Mesenchymal stem cell (in vitro differentiated cells and primary cell): ENCODE results near the gene AOC2.
A peak's percentile ranks its signal among the peaks of the same experiment; 100 is the strongest.

Experiments
- DNase-seq: peaks from one replicate; pipeline ENCODE4 v3.0.0-alpha.2; 2013
- H2AFZ ChIP-seq: one replicate; pipeline ENCODE4 v1.6.1; 2013; ENCODE audit warnings: low read depth, mild to moderate bottlenecking, control low read depth, inconsistent platforms, low read length, moderate library complexity
- H2AK5ac ChIP-seq: 2 replicates; pipeline ENCODE4 v1.6.1; 2013; ENCODE audit warnings: low read length, moderate library complexity, mild to moderate bottlenecking, inconsistent platforms; ENCODE audit not compliant: severe bottlenecking
- H2BK120ac ChIP-seq: one replicate; pipeline ENCODE4 v1.6.1; 2013; ENCODE audit warnings: low read depth, mild to moderate bottlenecking, inconsistent platforms, low read length, moderate library complexity
- H2BK12ac ChIP-seq, 2 experiments: one replicate each; pipeline ENCODE4 v1.6.1; 2013; ENCODE audit warnings: inconsistent platforms in 2 of 2, low read length in 2 of 2, mild to moderate bottlenecking in 2 of 2, moderate library complexity in 2 of 2, control low read depth in 1 of 2
- H2BK15ac ChIP-seq: one replicate; pipeline ENCODE4 v1.6.1; 2013; ENCODE audit warnings: mild to moderate bottlenecking, low read depth, inconsistent platforms; ENCODE audit not compliant: poor library complexity, severe bottlenecking
- H2BK5ac ChIP-seq: 2 replicates; pipeline ENCODE4 v1.6.1; 2013; ENCODE audit warnings: low read depth, mild to moderate bottlenecking, low read length, control low read depth, inconsistent platforms; ENCODE audit not compliant: poor library complexity, severe bottlenecking
- H3K14ac ChIP-seq, 2 experiments: one replicate each; pipeline ENCODE4 v1.6.1; 2013; ENCODE audit warnings: inconsistent platforms in 2 of 2, low read length in 2 of 2, control low read depth in 1 of 2, mild to moderate bottlenecking in 1 of 2, moderate library complexity in 1 of 2
- H3K18ac ChIP-seq, 2 experiments: one replicate each; pipeline ENCODE4 v1.6.1; 2013; ENCODE audit warnings: inconsistent platforms in 2 of 2, low read length in 2 of 2, control low read depth in 1 of 2, low read depth in 1 of 2, mild to moderate bottlenecking in 1 of 2
- H3K23ac ChIP-seq, 2 experiments: one replicate each; pipeline ENCODE4 v1.6.1; 2013; ENCODE audit warnings: inconsistent platforms in 2 of 2, low read length in 2 of 2, mild to moderate bottlenecking in 2 of 2, moderate library complexity in 2 of 2, control low read depth in 1 of 2
- H3K27ac ChIP-seq: 2 replicates; pipeline ENCODE4 v1.5.1; 2013; ENCODE audit warnings: mild to moderate bottlenecking, moderate library complexity, low read length, control low read depth, inconsistent platforms; ENCODE audit not compliant: poor library complexity, severe bottlenecking
- H3K27me3 ChIP-seq, 2 experiments: 2 replicates each; pipeline versions ENCODE4 v1.6.1 to v1.7.0; 2013; ENCODE audit warnings: low read length in 2 of 2, mild to moderate bottlenecking in 2 of 2, moderate library complexity in 2 of 2, control low read depth in 1 of 2, inconsistent platforms in 1 of 2; ENCODE audit not compliant: control insufficient read depth in 1 of 2, insufficient read depth in 1 of 2
- H3K36me3 ChIP-seq, 2 experiments: 2 replicates each; pipeline versions ENCODE4 v1.6.1 to v1.7.0; 2013; ENCODE audit warnings: low read length in 2 of 2, control low read depth in 1 of 2, inconsistent platforms in 1 of 2, low read depth in 1 of 2, mild to moderate bottlenecking in 1 of 2; ENCODE audit not compliant: insufficient read depth in 2 of 2, control insufficient read depth in 1 of 2
- H3K4ac ChIP-seq, 2 experiments: one replicate each; pipeline ENCODE4 v1.6.1; 2013; ENCODE audit warnings: inconsistent platforms in 2 of 2, low read length in 2 of 2, mild to moderate bottlenecking in 2 of 2, moderate library complexity in 2 of 2, control low read depth in 1 of 2, low read depth in 1 of 2
- H3K4me1 ChIP-seq: 2 replicates; pipeline ENCODE4 v1.6.1; 2013; ENCODE audit warnings: low read depth, low read length, control low read depth; ENCODE audit not compliant: control insufficient read depth, insufficient read depth
- H3K4me2 ChIP-seq: 2 replicates; pipeline ENCODE4 v1.6.1; 2013; ENCODE audit warnings: low read length, mild to moderate bottlenecking, inconsistent platforms; ENCODE audit not compliant: poor library complexity, severe bottlenecking
- H3K4me3 ChIP-seq, 2 experiments: 2 replicates each; pipeline versions ENCODE4 v1.5.1 to v1.7.0; 2013; ENCODE audit warnings: low read length in 2 of 2, mild to moderate bottlenecking in 2 of 2, control low read depth in 1 of 2, low read depth in 1 of 2; ENCODE audit not compliant: insufficient read depth in 1 of 2
- H3K79me1 ChIP-seq: replicated peaks from 2 replicates; pipeline ENCODE4 v1.6.1; 2013; ENCODE audit warnings: mild to moderate bottlenecking, control low read depth, low read length, inconsistent platforms; ENCODE audit not compliant: poor library complexity, severe bottlenecking
- H3K9ac ChIP-seq: 2 replicates; pipeline ENCODE4 v1.7.0; 2013; ENCODE audit warnings: mild to moderate bottlenecking, low read length, moderate library complexity
- H3K9me3 ChIP-seq: 2 replicates; pipeline ENCODE4 v1.7.0; 2013; ENCODE audit warnings: mild to moderate bottlenecking, low read length; ENCODE audit not compliant: control insufficient read depth
- H4K8ac ChIP-seq: one replicate; pipeline ENCODE4 v1.6.1; 2013; ENCODE audit warnings: inconsistent platforms, mild to moderate bottlenecking, low read length, moderate library complexity
- H4K91ac ChIP-seq: one replicate; pipeline ENCODE4 v1.6.1; 2013; ENCODE audit warnings: mild to moderate bottlenecking, low read length, inconsistent platforms
- WGBS: methylation state at CpG from one replicate; pipeline ENCODE4 v1.1.7; 2013; ENCODE audit warnings: mixed read lengths; 5-methylcytosine and 5-hydroxymethylcytosine counted together

AOC2 gene

GRCh38 chr17:42889809-42890208, 45.4 kb downstream of the AOC2 start:
- H4K91ac ChIP-seq = no peak overlapping the region
- H3K14ac ChIP-seq = no peak overlapping the region
- no peaks in the 10 kb centered on the region for H3K36me3 ChIP-seq
- WGBS = 93% methylated on average over 7 of the region's 7 CpGs
- no peak overlapping the region for H2BK15ac ChIP-seq
- H3K4me1 ChIP-seq = peaks cover 7% of the 10 kb centered on the region
- H3K4me2 ChIP-seq = no peak overlapping the region
- no peaks in the 10 kb centered on the region for H3K79me1 ChIP-seq
- no peak overlapping the region for H3K27ac ChIP-seq
- H3K9ac ChIP-seq = no peak overlapping the region
- H2AK5ac ChIP-seq = no peak overlapping the region
- no peaks in the 10 kb centered on the region for H3K9me3 ChIP-seq
- no peak overlapping the region for H3K4me3 ChIP-seq
- no peak overlapping the region for H3K18ac ChIP-seq
- H2BK12ac ChIP-seq = no peak overlapping the region
- no peak overlapping the region for H3K4ac ChIP-seq
- DNase-seq = no peak
- H4K8ac ChIP-seq = no peak overlapping the region
- no peak overlapping the region for H3K23ac ChIP-seq
- no peak overlapping the region for H2AFZ ChIP-seq
- no peak overlapping the region for H2BK120ac ChIP-seq
- peaks cover 0 to 6% of the 10 kb centered on the region in 2 experiments for H3K27me3 ChIP-seq
- no peak overlapping the region for H2BK5ac ChIP-seq

- H3K36me3 ChIP-seq = no peaks in the 10 kb centered on the region
- peaks cover 8% of the 10 kb centered on the region for H3K4me1 ChIP-seq
- no peak overlapping the region for H3K14ac ChIP-seq
- H4K8ac ChIP-seq = no peak overlapping the region
- no peak overlapping the region for H2BK12ac ChIP-seq
- peak overlapping the region; percentile 45 for H3K9ac ChIP-seq
- H3K4me3 ChIP-seq = no peak overlapping the region
- H3K27me3 ChIP-seq = no peaks in the 10 kb centered on the region
- H3K27ac ChIP-seq = no peak overlapping the region
- no peak overlapping the region for H3K23ac ChIP-seq
- WGBS = 28% methylated on average over 10 of the region's 10 CpGs
- no peaks in the 10 kb centered on the region for H3K79me1 ChIP-seq
- H2BK5ac ChIP-seq = no peak overlapping the region
- H3K9me3 ChIP-seq = no peaks in the 10 kb centered on the region
- H4K91ac ChIP-seq = no peak overlapping the region
- no peak overlapping the region for H3K4me2 ChIP-seq
- no peak overlapping the region for H2BK15ac ChIP-seq
- DNase-seq = peak; percentile 60
- H2AK5ac ChIP-seq = no peak overlapping the region
- H3K4ac ChIP-seq = no peak overlapping the region
- no peak overlapping the region for H3K18ac ChIP-seq
- no peak overlapping the region for H2AFZ ChIP-seq
- H2BK120ac ChIP-seq = no peak overlapping the region
These were observed 47.3 kb downstream of the AOC2 start for GRCh38 chr17:42891539-42892152.

GRCh38 chr17:42893359-42893758, 49.0 kb downstream of the AOC2 start:
- no peak overlapping the region for H2BK15ac ChIP-seq
- peaks cover 8% of the 10 kb centered on the region for H3K4me1 ChIP-seq
- no peak overlapping the region for H3K9ac ChIP-seq
- no peak overlapping the region for H3K27ac ChIP-seq
- H3K36me3 ChIP-seq = no peaks in the 10 kb centered on the region
- H3K79me1 ChIP-seq = no peaks in the 10 kb centered on the region
- DNase-seq = no peak
- no peak overlapping the region for H3K23ac ChIP-seq
- H4K8ac ChIP-seq = no peak overlapping the region
- no peak overlapping the region for H3K4ac ChIP-seq
- no peaks in the 10 kb centered on the region for H3K9me3 ChIP-seq
- H3K27me3 ChIP-seq = peaks cover 0 to 3% of the 10 kb centered on the region in 2 experiments
- no peak overlapping the region for H2BK12ac ChIP-seq
- H2AK5ac ChIP-seq = no peak overlapping the region
- no peak overlapping the region for H3K4me2 ChIP-seq
- no peak overlapping the region for H2BK5ac ChIP-seq
- no peak overlapping the region for H2BK120ac ChIP-seq
- H3K4me3 ChIP-seq = no peak overlapping the region
- no peak overlapping the region for H3K18ac ChIP-seq
- no peak overlapping the region for H3K14ac ChIP-seq
- no peak overlapping the region for H4K91ac ChIP-seq
- 54% methylated on average over 4 of the region's 4 CpGs for WGBS
- H2AFZ ChIP-seq = no peak overlapping the region

GRCh38 chr17:42894283-42895184, 50.2 kb downstream of the AOC2 start:
- Histone ChIP-seq H3K23ac (no peak overlapping the region), H3K18ac (no peak overlapping the region)
- WGBS = 96% methylated on average over 11 of the region's 12 CpGs

More at GRCh38 chr17:42894283-42895184, 50.2 kb downstream of the AOC2 start:
- DNase-seq = no peak
- Histone ChIP-seq H3K4me1 (peaks cover 10% of the 10 kb centered on the region), H3K36me3 (no peaks in the 10 kb centered on the region), H3K9me3 (no peaks in the 10 kb centered on the region), H3K9ac (peak overlapping the region; percentile 58), H2BK5ac (no peak overlapping the region), H3K79me1 (no peaks in the 10 kb centered on the region), H2AFZ (no peak overlapping the region), H2BK12ac (no peak overlapping the region), H2BK120ac (no peak overlapping the region), H2BK15ac (no peak overlapping the region), H3K4me3 (peak overlapping the region in 1 of 2 experiments; percentile 29), H3K27me3 (peaks cover 0 to 8% of the 10 kb centered on the region in 2 experiments), H2AK5ac (no peak overlapping the region), H3K4me2 (no peak overlapping the region), H4K8ac (no peak overlapping the region), H4K91ac (no peak overlapping the region), H3K14ac (no peak overlapping the region), H3K27ac (no peak overlapping the region), H3K4ac (no peak overlapping the region)
